Myocyte (in vitro differentiated cells): ENCODE results near the gene ISG20. TPM values are rescaled to one million over a fixed set of nuclear protein-coding genes. Genes with fewer than 3 reads are reported as not detected.

Experiments used
- DNase-seq: peaks from one replicate; pipeline ENCODE4 v3.0.0-alpha.2; 2012; ENCODE audit warnings: low read depth
- microRNA counts: library from miRNA; unstranded; fragments of <30 nt; microRNA quantifications from one replicate; lab custom pipeline; 2016
- microRNA-seq: library from miRNA; unstranded; fragments of <30 nt; microRNA quantifications from one replicate; pipeline ENCODE4, GENCODE V29; 2016
- total RNA-seq: library from RNA; depleted of rRNA; stranded (reverse); fragments of >200 nt; gene quantifications from 2 replicates; pipeline ENCODE4 v1.2.3, GENCODE V29; 2014

ISG20 gene
- total RNA-seq, 1 donor from 2014 or later: 0.29 TPM

DNA sequence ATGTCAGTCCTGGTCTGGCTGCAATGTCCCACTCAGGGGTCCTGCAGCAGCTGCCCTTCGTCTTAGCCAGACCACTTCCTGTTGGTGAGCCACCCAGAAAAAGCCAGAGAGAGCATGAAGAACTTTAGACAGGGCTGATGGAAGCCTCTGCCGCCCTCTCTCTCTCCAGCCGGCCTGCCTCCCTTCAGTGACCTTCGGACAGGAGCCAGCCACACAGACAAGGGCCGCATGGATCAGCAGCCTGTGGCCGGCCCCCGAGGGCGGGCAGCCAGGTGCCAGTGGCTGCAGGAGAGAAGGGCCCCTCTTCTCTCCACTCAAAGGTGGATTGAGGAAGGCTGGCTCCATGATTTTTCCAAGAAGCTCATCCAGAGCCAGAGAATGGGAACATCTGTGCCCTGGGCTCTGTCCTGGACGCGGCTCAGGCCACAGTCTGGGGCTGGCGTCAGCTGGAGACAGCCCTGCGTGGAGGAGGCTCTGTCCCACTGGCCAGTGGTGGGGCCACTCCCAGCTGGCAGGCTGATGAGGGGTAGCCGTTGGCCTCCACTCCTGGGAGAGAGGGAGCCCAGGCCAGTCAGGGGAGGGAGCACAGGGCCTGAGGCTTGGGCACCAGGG lies 42.9 kb downstream of the ISG20 start:
- DNase-seq: peak; percentile 6

DNA sequence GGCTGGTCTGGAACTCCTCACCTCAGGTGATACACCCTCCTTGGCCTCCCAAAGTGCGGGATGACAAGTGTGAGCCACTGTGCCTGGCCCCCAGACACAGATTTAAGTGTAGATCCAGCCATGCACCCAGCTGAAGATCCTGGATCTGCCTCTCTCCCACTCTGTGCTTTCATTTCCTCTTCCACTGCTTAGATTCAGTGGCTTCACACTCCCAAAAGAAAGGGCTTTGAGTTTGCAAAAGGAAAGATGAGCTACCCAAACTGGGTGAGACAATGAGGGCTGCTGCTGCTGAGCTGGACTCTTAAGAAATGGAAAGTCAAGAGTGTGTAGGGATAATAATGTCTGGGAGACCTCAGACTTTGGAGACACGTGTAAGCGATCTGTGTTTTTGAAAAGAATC lies 45.5 kb downstream of the ISG20 start:
- DNase-seq: no peak

DNA sequence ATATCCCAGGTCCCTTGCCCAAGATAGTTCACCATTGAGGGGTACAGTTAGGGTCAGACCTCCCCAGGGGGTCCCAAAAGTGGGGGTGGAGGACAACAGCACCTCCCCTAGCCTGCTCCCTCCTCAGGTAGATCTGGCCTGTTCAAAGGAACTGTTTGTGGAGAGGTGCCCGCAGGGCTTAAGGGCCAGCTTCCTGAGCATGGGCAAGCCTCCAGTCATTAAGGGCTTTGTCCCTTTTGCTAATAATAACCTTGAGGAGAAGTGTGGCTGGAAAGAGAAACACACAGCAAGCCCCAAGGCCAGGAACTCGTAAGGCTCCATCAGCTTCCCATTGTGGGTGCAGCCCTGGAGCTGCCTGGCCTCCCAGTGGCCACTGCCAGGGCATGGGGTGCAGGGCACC lies 47.4 kb downstream of the ISG20 start:
- no peak for DNase-seq

DNA sequence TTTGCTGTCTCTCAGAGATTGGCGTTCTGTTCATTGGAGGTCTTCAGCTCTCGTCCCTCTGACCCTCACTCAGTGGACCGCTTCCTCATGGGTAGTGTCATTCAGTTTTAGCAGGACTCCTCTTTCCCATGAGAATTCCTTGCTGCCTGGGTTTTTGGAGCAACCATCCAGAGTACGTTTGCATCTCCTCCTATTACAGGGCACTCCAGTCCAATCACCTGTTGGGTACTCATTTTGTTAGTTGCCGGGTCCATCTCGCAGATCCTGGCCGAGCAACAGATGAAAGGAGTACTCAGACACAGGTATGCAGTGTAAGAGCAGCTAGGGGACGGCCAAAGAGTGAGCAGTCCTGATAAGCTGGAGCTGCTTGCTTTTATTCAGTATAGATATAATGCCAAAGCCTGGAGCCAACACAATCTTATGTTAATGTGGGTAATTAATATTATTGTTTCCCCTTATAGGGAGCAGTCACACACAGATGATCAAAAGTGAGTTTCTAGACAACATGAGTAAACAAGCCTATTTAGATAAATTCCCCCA lies 49.6 kb downstream of the ISG20 start:
- DNase-seq: no peak

DNA sequence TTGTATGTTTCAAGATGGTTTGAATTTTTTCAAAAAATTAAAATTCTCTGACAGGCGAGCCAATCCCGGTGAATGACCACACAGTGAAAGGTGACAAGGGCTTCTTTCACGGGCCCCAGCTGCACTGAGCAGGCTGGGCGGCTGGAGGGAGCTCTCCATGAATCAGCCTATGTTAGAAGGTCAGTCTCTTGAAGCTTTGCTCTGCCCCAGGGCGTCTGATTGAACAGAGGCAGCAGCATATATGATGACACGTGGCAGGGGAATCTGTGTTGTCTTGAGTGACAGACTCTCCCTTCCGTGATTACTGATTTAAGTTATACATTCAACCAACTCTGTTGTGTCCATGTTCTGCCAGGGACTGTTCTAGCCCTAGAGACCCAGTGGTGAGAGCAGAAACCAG lies 51.5 kb downstream of the ISG20 start:
- no peak for DNase-seq

DNA sequence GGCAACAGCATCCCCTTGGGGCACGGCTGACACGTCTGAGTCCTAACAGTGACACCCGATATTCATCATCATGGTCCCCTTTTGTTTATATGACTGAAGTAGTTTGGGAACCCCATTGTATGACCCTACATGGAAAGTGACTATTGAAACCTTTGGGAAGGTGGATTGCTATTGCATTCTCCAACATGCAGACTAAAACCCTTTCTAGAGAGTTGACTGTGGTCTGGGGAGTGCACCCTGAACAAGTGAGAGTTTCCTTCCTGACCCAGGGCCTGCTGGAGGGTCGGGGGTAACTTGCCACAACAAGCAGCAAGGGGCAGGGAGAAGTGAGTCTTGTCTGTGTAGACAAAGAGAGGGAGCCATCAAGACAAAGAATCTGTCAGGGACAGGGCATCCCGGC lies 54.4 kb downstream of the ISG20 start:
- no peak for DNase-seq

DNA sequence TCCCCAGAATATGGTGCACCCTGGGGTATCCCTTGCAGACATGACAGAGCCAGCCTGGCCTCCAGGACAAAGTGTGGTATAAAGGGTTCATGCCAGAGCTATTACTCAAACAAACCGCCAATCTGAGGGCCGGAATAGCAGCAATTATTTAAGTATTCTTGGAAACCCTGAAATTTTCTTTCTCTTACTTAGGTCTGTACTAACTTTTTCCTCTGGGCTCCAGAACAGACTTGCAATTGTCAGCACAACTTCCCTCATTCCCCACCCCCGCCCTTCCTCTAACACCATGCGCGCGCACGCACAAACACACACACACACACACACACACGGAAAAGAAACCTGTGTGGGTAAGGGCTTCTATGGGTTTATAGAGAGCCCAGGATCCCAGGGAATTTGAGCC lies 56.3 kb downstream of the ISG20 start:
- DNase-seq: no peak

DNA sequence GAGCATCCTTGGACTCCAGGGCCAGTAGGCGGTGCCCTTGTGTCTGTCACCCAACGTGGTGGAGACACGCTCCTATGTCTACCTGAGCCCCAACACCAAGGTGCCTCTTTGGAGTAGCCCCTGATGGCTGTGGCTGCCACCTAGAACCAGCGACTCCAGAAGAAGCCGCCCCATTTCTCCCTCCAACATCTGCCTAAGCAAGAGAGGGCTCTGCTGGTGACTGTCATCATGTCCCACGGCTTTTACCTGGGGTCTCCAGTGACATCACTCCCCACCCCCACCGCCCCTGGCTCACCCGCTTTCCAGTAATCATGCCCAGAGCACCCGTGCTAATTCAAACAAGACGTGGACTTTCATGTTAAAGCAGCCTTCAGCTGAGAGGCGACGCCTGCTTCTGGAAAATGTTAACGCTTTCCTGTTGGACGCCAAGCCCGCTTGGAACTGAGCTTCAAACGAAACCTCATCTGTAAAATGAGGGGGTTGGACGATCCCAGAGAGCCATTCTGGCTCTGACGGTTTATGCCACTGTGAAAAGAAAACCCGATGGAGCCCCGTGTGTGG lies 57.0 kb downstream of the ISG20 start:
- DNase-seq: no peak

DNA sequence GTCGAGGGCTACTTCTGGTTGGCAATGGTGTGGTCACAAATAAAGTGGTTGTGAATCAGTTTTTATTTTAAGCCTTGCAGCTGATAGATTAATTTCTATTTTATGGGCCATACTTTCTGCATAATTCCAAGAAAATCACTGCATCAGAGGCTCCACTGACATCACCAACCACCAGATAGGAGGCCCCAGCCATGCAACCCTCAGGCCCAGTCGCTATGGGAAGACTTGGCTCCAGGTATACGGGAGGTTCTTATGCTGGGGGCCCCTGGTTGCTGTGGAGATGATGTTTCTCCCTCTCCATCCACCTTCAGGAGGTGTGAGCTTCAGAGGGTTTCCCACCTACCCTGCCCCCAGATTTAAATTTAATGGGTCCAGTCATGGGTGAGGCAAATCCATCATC lies 57.4 kb downstream of the ISG20 start:
- DNase-seq: no peak

DNA sequence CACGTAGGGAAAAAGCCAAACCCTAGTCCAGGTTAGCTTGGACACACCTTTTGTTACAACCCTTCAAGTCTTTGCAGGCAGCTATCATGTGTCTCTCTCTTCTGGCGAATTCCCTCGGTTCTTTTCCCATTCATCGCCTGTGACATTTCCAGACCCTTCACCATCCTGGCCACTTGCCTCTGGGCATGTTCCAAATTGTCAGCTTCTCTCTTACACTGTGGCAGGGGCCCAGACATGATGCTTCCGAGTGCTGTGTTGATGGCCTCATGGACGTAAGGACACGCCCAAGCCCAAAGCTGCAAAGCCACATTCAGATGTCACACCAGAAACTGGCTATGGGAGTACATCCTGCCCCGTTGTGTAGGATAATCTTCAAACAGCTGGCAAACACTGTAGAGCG lies 58.5 kb downstream of the ISG20 start:
- no peak for DNase-seq

DNA sequence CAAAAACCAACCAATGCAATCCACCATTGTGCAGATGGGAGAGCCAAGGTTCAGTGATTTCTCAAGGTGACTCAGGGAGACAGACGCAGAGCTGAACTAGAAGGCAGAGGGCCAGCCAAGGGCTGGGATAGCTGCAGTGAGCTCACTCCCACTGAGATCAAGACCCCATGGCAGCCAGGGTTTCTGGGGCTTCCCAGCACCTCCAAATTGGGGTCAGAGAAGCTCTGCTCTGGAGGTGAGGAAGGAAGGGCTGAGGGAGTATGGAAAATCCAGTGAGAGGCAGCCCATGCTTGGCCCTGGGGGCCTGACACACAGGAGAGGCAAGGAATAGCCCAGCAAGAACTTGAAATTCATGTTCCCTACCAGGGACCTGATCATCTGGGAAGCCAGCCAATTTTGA lies 61.0 kb downstream of the ISG20 start:
- DNase-seq: no peak

DNA sequence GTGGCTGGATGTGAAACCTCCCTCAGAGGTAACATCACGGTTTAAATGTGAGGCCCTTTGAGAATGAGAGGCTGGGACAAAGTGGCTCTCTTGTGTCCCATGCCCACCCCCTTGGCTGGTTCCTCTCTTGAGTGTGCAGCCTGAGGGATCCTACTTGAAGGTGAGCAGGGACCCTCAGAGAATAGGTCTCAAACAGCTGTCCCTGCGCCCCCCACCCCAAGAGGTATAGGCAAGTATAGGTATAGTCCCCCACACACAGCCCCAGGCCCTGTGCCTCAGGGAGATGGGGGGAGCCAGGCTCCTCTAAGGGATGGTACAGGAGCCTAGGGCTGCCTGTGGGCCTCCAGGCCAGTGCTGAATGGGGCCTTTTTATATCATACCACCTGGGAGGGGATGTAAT lies 61.9 kb downstream of the ISG20 start:
- DNase-seq: no peak

DNA sequence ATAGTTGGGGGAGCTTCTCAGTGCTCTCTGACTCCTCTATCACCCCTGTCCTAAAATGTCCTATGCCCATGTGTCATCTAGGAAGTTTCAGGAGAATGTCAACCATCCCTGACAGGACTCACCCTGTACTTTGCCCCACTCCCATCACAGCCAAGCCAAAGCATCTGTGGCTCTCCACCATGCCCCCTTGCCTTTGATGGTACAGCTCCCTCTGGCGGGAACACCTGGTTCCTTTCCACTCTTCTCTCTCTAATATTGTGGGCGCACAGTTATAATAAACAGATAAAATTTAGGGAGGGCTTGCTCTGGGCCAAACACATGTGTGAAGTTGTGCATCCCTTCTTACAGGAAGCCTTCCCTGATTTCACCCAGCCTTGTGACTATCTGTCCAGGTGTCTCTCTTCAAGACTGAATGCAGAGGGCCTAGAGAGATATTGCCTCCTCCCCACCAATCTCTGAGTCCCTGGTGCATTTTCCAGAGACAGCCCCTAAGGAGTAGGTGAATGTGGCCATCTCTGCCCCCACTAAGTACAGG lies 62.8 kb downstream of the ISG20 start:
- no peak for DNase-seq

DNA sequence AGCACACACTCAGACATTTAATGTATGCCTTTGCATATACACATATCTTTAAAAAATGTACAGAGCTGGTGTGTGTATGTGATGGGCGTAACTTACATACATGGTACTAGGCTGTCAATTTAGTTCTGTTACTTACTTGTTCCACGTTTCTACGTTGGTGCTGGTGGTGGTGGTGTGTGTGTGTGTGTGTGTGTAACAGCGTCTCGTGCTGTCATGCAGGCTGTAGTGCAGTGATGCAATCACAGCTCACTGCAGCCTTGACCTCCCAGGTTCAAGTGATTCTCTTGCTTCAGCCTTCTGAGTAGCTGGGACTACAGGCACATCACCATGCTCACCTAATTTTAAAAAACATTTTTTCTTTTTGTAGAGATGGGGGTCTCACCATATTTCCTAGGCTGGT lies 64.2 kb downstream of the ISG20 start:
- no peak for DNase-seq

DNA sequence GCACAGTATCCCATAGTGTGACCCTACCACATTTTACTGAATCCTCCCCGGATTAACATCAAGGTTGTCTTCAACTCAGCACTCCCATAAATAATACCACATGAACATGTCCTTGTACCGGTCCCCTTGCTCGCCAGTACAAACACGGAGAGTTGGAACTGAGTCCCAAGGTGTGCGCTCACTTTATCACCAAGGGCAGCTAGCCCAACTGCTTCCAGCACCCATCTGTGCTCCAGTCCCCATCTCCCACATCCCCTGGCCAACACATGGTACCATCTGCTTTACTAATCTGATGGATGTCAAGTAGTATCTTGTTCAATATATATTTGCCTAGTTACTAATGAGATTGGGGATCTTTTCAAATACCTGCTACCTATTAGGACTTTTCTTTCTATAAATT lies 64.7 kb downstream of the ISG20 start:
- no peak for DNase-seq

DNA sequence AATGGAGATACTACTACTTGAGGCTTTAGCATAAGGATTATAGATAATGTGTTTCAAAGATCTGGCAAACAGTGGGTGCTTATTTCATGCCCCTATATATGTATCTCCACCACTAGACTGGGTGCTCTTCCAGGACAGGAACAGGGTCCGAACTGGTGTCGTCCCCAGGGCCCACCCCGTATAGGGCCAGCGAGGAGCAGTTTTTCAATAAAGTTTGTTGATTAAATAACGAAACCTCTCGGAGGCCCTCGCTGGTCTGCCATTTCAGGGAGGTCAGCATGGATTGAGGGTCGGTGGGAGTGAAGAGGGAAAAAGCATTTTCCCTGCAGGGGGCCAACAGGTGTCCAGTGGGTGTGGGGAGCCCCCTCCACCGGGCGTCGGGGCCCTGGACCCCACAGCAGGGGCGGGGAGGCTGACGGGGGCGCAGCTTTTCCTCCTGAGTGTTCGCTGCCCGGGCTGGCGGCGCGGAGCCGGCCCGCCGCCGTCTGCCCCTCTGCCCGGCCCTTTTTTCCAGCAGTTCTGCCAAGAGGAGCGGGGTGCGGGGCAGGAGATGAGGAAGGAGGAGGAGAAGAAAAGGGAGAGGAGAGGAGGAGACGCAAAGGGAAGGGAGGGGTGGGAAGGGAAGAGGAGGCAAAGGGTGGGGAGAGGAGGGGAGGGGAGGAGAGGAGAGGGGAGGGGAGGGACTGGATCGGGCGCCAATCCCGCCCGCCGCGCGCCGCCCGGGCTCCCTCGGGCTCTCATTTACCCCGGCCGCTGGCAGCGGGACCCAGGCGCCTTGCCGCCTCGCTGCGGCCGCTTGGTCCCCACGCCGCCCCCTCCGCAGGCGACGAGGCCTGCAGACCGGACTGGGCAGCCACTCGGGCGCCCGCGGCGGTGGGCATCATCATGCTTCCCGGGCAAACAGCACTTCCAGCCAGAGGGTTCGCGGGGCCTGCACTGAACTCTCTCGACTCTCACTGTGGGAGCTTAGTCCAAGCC lies 66.3 kb downstream of the ISG20 start:
- DNase-seq: peak; percentile 11

DNA sequence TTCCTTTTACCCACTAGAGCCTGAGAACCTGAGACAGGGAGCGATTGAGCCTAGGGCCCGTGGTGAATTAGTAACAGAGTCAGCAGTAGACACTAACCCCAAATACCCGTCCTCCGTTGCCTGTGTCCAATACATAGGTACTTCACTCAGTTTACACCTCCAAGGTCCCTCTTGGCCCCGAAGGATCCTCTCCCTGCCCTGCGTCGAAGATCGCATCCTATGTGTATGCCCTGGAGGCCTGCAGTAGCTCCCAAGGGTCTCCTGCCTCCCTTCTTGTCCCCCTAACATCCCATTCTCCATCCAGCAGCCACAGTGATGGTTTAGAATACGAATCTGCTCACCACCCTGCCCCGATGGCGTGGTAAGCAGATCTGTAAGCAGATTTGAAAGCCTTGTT lies 67.0 kb downstream of the ISG20 start:
- DNase-seq: no peak

MicroRNAs encoded within 50 kb of the gene (microRNA counts, 767-probe panel; counts per million panel counts)
- not detected for microRNA hsa-miR-1179 (lab: Ali Mortazavi, UCI)
- not detected for microRNA hsa-miR-7-5p (lab: Ali Mortazavi, UCI)

Small RNA genes lying within 50 kb of the gene (microRNA-seq; reads per million reads assigned to microRNA genes)
- gene MIR1179 (3.9 reads per million, percentile 16 among the genes with 10 or more reads in this experiment), gene MIR3529 (not detected), gene MIR7-2 (not detected)

Other genes starting within 250 kb of the ISG20 start
- gene MRPL46, start 171.6 kb upstream of the ISG20 start, total RNA-seq: 22.5 and 25.7 TPM in 2 replicates
- 47.9 and 50.4 TPM in 2 replicates for gene MRPS11, start 171.3 kb upstream of the ISG20 start, total RNA-seq
- gene DET1, start 92.3 kb upstream of the ISG20 start, total RNA-seq: 7.2 and 9.1 TPM in 2 replicates
- 50.3 and 52.3 TPM in 2 replicates for gene AEN, start 17.7 kb upstream of the ISG20 start, total RNA-seq
- gene ACAN, start 164.4 kb downstream of the ISG20 start, total RNA-seq: 0.05 and 0.08 TPM in 2 replicates